DMS153 treated with DMSO at 0.1 percent for 48 hours (cell line): ENCODE data around the gene C12orf76.

Experiments
- DNase-seq: peaks from one replicate; lab custom pipeline; 2025; ENCODE audit not compliant: unreplicated experiment; lab: John Stamatoyannopoulos, UW

The C12orf76 gene

GRCh38 chr12:109996483-109996853 is 51.9 kb downstream of the C12orf76 start:
- DNase-seq = no peak

DNA sequence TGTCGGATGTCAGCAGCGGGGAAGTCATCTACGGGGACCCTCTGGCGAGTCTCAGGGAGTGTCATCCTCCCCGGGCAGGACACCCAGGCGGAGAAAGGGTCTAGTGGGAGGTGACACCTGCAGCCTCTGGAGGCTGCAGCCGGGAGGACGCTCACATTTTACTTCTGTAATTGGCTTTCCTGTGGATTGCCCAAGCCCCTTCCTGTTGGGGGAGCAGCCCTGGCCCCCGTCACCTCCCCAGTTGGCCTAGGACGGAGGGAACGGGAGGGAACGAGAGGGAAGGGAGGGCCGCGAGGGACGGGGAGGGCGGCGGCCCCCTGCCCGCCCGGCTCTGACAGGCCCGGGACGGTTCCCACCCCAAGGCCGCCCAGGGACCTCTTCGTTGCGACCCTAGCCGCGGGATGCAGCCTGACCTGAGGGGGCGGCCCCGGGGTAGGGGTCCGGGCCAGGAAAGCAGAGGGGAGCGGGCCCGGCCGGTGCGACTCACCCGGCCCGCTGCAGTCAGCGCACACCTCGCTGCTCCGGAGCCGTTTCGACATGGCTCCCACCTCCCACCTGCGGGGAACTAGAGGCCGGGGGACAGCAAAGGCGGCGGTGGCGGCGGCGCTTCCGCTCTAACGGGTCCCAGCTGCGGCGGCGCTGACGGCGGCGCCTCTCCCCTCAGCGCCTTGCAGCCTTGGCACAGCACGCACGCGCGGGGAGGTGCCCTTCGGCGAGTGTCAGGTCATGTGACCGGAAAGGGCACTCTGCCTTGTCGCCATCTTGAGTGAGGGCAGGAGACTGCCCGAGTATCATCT is 52.4 kb downstream of the C12orf76 start, which contains the start of gene GIT2:
TSS of gene GIT2 (minus strand) at position 683 of the 797 bp plus-strand sequence. CDS start at position 539, 144 bp downstream.
- DNase-seq = peak; percentile 76

DNA sequence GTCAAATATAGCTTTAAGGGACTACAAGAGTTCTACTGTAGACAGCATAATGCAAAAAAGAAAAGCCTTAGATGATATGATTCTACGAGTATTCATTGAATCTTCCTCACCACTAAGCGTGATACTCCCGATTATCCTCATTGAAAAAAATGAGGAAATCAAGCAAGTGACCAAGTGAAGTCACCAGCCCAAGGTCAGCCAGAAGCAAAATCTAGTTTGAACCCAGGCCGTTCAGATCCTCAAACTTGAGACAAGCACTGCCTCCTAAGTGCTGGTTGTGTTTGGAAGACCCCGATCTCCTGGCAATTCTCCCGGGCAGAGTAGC is 53.0 kb downstream of the C12orf76 start:
- DNase-seq = no peak

DNA sequence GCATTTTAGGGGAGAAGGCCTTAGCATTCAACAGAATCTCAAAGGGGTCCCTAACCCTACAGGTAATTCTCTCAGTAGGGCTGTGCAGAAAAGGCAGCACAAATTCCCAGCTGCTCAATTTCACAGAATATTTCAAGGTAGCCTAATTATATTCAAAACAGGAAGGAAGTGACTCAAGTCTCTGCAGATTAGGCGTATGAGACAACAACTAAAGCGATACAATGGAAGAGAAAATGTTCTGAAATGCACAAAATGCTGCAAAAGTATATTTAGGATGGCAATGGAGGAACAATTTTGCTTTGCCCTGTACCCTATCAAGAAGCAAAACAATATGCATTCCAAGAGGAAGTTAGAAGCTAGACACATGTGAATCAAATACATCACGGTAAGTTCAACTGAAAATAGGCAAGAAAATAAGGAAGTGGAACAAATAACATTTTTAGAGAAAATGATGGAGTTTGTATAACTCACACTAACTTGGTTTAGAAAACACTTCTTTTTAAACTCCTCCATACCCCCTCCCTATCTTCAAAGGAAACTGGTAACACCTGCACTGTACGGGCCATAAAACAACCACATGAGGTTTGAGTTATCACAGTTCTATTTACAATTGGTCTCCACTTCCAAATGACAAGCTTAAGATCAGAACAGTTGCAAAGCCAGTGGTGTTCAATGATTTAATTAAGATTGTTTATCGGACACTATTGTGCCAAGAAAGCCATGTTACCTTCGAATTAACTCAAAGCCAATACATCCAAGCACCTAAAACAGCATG is 53.7 kb downstream of the C12orf76 start:
- DNase-seq = no peak

DNA sequence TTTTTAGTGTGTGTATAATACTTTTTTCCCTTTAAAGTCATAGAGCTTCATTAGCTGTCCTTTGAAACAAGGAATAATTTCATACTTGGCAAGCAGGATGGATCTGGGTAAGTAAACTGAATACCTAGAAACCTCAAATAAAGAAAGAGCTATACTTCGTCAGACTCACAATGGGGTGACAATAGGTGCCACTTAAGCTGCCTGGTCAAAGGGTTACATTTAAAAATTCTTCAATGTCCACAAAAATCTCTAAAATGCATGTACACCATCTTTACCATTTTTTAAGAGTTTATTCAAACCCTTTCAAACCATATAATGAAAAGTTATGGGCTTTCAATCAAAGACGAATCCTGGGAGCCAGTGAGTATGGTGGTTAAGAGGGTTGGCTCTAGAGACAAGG is 55.2 kb downstream of the C12orf76 start:
- no peak for DNase-seq

DNA sequence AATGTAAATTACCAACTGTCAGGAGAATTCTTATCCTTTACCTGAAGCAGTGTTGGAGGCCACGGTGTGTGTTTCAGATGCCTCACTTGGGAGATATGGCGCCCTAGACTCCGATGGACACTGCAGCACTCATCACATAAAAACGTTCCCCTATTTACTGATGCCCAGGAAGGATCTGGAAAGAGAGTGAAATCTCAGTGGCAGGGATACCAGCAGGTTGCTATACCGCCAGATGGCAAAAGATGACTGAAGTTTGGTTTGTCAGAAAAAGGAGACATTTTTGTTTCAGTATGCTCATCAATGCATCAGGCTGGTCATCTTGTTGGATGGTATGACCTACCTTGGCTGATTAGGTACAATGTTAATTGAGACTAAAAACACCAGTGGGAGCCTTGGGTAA is 56.7 kb downstream of the C12orf76 start:
- DNase-seq = no peak
